H1 (cell line): ENCODE data around the gene ITGB5.

Experiments
- CBX5 ChIP-seq: fragments of 300-800, 300-1000 bp; sonication (generic); IDR thresholded peaks from 2 replicates; pipeline ENCODE4 v1.7.1; 2016; ENCODE audit warnings: antibody characterized with exemption, low read length, low read depth
- CHD2 ChIP-seq: IDR thresholded peaks from 2 replicates; pipeline ENCODE4 v1.6.1; 2012; ENCODE audit warnings: low read length, improper control_type of control experiment
- EP300 ChIP-seq, 2 experiments: IDR thresholded peaks; 1 replicate in 1 of 2; 2 replicates in 1 of 2; pipeline ENCODE4 v1.6.1; 2011 to 2012; ENCODE audit warnings: low read depth in 2 of 2, low read length in 2 of 2, mild to moderate bottlenecking in 2 of 2, borderline replicate concordance in 1 of 2, inconsistent platforms in 1 of 2, moderate library complexity in 1 of 2
- HDAC2 ChIP-seq, 2 experiments: fragments of 300-600 bp in 1 of 2; sonication (generic) in 1 of 2; IDR thresholded peaks; 2 replicates each; pipeline ENCODE4 v1.6.1; 2011 to 2012; ENCODE audit warnings: low read depth in 2 of 2, low read length in 2 of 2, mild to moderate bottlenecking in 2 of 2, moderate library complexity in 2 of 2, borderline replicate concordance in 1 of 2, inconsistent platforms in 1 of 2
- JUN ChIP-seq: IDR thresholded peaks from 2 replicates; pipeline ENCODE4 v1.6.1; 2011; ENCODE audit warnings: low read depth, mild to moderate bottlenecking, improper control_type of control experiment, low read length
- MAX ChIP-seq: IDR thresholded peaks from 2 replicates; pipeline ENCODE4 v1.6.1; 2012; ENCODE audit warnings: inconsistent platforms
- POLR2A ChIP-seq, 2 experiments: IDR thresholded peaks; 1 replicate in 1 of 2; 2 replicates in 1 of 2; pipeline ENCODE4 v1.6.1; 2011; ENCODE audit warnings: low read depth in 2 of 2, low read length in 2 of 2, mild to moderate bottlenecking in 2 of 2; ENCODE audit errors: control extremely low read depth in 1 of 2
- POLR2AphosphoS5 ChIP-seq: IDR thresholded peaks from 2 replicates; pipeline ENCODE4 v1.6.1; 2011; ENCODE audit warnings: low read depth, low read length
- POU5F1 ChIP-seq: IDR thresholded peaks from 2 replicates; pipeline ENCODE4 v1.6.1; 2011; ENCODE audit warnings: low read depth, mild to moderate bottlenecking, low read length, moderate library complexity
- RAD21 ChIP-seq, 2 experiments: IDR thresholded peaks in 1 of 2; conservative IDR thresholded peaks in 1 of 2; 2 replicates each; pipeline ENCODE4 v1.6.1; 2011; ENCODE audit warnings: low read depth in 2 of 2, low read length in 2 of 2, improper control_type of control experiment in 1 of 2, inconsistent platforms in 1 of 2, mild to moderate bottlenecking in 1 of 2, moderate library complexity in 1 of 2
- TEAD4 ChIP-seq: IDR thresholded peaks from 2 replicates; pipeline ENCODE4 v1.6.1; 2012; ENCODE audit warnings: low read depth, low read length, inconsistent platforms, mixed read lengths
- TF ChIP-seq, protein P1 (sequence below), 3 experiments: IDR thresholded peaks; 1 replicate in 2 of 3; 2 replicates in 1 of 3; pipeline versions ENCODE4 v1.5.1 to v1.6.1; 2011; ENCODE audit warnings: low read length in 3 of 3, mild to moderate bottlenecking in 3 of 3, inconsistent platforms in 2 of 3, low read depth in 1 of 3, moderate library complexity in 1 of 3; ENCODE audit not compliant: insufficient read depth in 1 of 3; ENCODE audit errors: control extremely low read depth in 1 of 3

- no peak for TF ChIP-seq HDAC2 (IDR thresholded peaks at IDR 0.05; ENCODE audit: borderline replicate concordance in 1 of 2, low read depth in 2 of 2, low read length in 2 of 2)
- no peak for TF ChIP-seq POU5F1
- TF ChIP-seq, protein P1, sequence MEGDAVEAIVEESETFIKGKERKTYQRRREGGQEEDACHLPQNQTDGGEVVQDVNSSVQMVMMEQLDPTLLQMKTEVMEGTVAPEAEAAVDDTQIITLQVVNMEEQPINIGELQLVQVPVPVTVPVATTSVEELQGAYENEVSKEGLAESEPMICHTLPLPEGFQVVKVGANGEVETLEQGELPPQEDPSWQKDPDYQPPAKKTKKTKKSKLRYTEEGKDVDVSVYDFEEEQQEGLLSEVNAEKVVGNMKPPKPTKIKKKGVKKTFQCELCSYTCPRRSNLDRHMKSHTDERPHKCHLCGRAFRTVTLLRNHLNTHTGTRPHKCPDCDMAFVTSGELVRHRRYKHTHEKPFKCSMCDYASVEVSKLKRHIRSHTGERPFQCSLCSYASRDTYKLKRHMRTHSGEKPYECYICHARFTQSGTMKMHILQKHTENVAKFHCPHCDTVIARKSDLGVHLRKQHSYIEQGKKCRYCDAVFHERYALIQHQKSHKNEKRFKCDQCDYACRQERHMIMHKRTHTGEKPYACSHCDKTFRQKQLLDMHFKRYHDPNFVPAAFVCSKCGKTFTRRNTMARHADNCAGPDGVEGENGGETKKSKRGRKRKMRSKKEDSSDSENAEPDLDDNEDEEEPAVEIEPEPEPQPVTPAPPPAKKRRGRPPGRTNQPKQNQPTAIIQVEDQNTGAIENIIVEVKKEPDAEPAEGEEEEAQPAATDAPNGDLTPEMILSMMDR (IDR thresholded peaks at IDR 0.05; ENCODE audit: control extremely low read depth in 1 of 3, insufficient read depth in 1 of 3, low read depth in 1 of 3, low read length in 3 of 3): no peak
- TF ChIP-seq CBX5: no peak
- TF ChIP-seq RAD21 (IDR thresholded peaks at IDR 0.05 in 1 of 2, conservative IDR thresholded peaks at IDR 0.05 in 1 of 2; ENCODE audit: low read depth in 2 of 2, low read length in 2 of 2): no peak
- no peak for TF ChIP-seq EP300 (IDR thresholded peaks at IDR 0.05; ENCODE audit: borderline replicate concordance in 1 of 2, low read depth in 2 of 2, low read length in 2 of 2)
- no peak for TF ChIP-seq TEAD4
- TF ChIP-seq POLR2AphosphoS5: no peak
- TF ChIP-seq POLR2A (IDR thresholded peaks at IDR 0.05; ENCODE audit: control extremely low read depth in 1 of 2, low read depth in 2 of 2, low read length in 2 of 2): no peak
- no peak for TF ChIP-seq CHD2
- TF ChIP-seq JUN: no peak
- TF ChIP-seq MAX: no peak
Observed at GRCh38 chr3:124883766-124884473, 3.2 kb downstream of the ITGB5 start.
